Measurements from ENCODE around the gene PPP1R26.
"Not testable (repeated sequence)": the region's sequence is repeated elsewhere in the genome, so short reads cannot be mapped to it uniquely, and the experiment has no call there.

DNA sequence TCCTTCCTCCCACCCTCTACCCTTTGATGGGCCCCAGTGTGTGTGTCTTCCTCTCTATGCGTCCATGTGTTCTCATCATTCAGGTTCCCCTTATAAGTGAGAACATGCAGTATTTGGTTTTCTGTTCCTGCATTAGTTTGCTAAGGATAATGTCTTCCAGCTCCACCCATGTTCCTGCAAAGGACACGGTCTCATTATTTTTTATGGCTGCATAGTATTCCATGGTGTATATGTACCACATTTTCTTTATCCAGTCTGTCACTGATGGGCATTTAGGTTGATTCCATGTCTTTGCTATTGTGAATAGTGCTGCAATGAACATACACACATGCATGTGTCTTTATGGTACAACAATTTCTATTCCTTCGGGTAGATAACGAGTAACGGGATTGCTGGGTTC is 21.1 kb upstream of the PPP1R26 start:
- TF ChIP-seq, protein P1, sequence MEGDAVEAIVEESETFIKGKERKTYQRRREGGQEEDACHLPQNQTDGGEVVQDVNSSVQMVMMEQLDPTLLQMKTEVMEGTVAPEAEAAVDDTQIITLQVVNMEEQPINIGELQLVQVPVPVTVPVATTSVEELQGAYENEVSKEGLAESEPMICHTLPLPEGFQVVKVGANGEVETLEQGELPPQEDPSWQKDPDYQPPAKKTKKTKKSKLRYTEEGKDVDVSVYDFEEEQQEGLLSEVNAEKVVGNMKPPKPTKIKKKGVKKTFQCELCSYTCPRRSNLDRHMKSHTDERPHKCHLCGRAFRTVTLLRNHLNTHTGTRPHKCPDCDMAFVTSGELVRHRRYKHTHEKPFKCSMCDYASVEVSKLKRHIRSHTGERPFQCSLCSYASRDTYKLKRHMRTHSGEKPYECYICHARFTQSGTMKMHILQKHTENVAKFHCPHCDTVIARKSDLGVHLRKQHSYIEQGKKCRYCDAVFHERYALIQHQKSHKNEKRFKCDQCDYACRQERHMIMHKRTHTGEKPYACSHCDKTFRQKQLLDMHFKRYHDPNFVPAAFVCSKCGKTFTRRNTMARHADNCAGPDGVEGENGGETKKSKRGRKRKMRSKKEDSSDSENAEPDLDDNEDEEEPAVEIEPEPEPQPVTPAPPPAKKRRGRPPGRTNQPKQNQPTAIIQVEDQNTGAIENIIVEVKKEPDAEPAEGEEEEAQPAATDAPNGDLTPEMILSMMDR (IDR thresholded peaks at IDR 0.05): not testable (repeated sequence)
- not testable (repeated sequence) for TF ChIP-seq POLR2A (IDR thresholded peaks at IDR 0.05)

Data from tibial nerve (tissue), 3 donors.